Endothelial cell of umbilical vein (primary cell): Measurements from ENCODE around the gene URM1.
"Not testable (repeated sequence)": the region's sequence is repeated elsewhere in the genome, so short reads cannot be mapped to it uniquely, and the experiment has no call there.

Source experiments
- EZH2 ChIP-seq: IDR thresholded peaks from 2 replicates; pipeline ENCODE4 v1.6.1; 2012; ENCODE audit warnings: borderline replicate concordance, low read depth, mild to moderate bottlenecking, moderate library complexity, low read length, inconsistent platforms; ENCODE audit not compliant: severe bottlenecking
- GATA2 ChIP-seq: IDR thresholded peaks from 2 replicates; pipeline ENCODE4 v1.7.0; 2011; ENCODE audit warnings: low read depth, mild to moderate bottlenecking, moderate library complexity, mixed read lengths, low read length; ENCODE audit not compliant: insufficient read length, insufficient read depth
- MYC ChIP-seq: IDR thresholded peaks from one replicate; pipeline ENCODE4 v1.6.1; 2011; ENCODE audit warnings: mild to moderate bottlenecking, low read depth, low read length
- POLR2A ChIP-seq: IDR thresholded peaks from 2 replicates; pipeline ENCODE4 v1.6.1; 2012; ENCODE audit warnings: low read depth, mild to moderate bottlenecking, control low read depth, low read length
- TF ChIP-seq, protein P1 (sequence below), 2 donors: IDR thresholded peaks; 1 replicate in 1 of 2; 2 replicates in 1 of 2; pipeline ENCODE4 v1.5.1; 2011; ENCODE audit warnings: low read length in 2 of 2, mild to moderate bottlenecking in 2 of 2, moderate library complexity in 2 of 2, control low read depth in 1 of 2, inconsistent platforms in 1 of 2, low read depth in 1 of 2; ENCODE audit not compliant: insufficient read depth in 1 of 2; ENCODE audit errors: extremely low read depth in 1 of 2

DNA sequence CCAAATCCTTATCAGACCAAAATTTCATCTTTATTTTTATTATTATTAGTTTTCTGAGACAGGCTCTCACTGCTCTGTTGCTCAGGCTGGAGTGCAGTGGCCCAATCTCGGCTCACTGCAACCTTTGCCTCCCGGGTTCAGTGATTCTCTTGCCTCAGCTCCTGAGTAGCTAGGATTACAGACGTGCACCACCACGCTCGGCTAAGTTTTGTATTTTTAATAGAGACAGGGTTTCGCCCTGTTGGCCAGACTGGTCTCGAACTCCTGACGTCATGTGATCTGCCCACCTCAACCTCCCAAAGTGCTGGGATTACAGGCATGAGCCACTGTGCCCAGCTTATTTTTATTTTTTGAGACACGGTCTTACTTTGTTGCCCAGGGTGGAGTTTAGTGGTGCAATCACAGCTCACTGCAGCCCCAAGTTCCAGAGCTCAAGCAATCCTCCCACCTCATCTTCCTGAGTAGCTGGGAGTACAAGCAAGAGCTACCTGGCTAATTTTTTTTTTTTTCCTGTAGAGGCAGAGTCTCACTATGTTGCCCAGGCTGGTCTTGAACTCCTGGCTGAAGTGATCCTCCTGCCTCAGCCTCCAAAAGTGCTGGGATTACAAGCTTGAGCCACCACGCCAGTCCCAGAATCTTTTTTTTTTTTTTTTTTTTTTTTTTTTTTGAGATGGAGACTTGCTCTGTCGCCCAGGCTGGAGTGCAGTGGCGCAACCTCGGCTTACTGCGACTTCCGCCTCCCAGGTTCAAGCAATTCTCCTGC is 32.1 kb upstream of the URM1 start:
- TF ChIP-seq, protein P1, sequence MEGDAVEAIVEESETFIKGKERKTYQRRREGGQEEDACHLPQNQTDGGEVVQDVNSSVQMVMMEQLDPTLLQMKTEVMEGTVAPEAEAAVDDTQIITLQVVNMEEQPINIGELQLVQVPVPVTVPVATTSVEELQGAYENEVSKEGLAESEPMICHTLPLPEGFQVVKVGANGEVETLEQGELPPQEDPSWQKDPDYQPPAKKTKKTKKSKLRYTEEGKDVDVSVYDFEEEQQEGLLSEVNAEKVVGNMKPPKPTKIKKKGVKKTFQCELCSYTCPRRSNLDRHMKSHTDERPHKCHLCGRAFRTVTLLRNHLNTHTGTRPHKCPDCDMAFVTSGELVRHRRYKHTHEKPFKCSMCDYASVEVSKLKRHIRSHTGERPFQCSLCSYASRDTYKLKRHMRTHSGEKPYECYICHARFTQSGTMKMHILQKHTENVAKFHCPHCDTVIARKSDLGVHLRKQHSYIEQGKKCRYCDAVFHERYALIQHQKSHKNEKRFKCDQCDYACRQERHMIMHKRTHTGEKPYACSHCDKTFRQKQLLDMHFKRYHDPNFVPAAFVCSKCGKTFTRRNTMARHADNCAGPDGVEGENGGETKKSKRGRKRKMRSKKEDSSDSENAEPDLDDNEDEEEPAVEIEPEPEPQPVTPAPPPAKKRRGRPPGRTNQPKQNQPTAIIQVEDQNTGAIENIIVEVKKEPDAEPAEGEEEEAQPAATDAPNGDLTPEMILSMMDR (IDR thresholded peaks at IDR 0.05; ENCODE audit: extremely low read depth in 1 of 2, insufficient read depth in 1 of 2, low read depth in 1 of 2, low read length in 2 of 2) = not testable (repeated sequence)
- not testable (repeated sequence) for TF ChIP-seq POLR2A, EZH2, GATA2, MYC
